HTR-8/SVneo (cell line): ENCODE results near the gene NPIPB8.
"Not testable (repeated sequence)": the region's sequence is repeated elsewhere in the genome, so short reads cannot be mapped to it uniquely, and the experiment has no call there.

Experiments
- DNase-seq: peaks from one replicate; pipeline ENCODE4 v3.0.0; 2011; ENCODE audit warnings: low spot score, mixed read lengths; ENCODE audit not compliant: insufficient read length
- FAIRE-seq: peaks from 2 replicates; lab custom pipeline; 2011; peaks lifted over from hg19 to GRCh38; lab: Jason Lieb, UNC

Gene NPIPB8

DNA sequence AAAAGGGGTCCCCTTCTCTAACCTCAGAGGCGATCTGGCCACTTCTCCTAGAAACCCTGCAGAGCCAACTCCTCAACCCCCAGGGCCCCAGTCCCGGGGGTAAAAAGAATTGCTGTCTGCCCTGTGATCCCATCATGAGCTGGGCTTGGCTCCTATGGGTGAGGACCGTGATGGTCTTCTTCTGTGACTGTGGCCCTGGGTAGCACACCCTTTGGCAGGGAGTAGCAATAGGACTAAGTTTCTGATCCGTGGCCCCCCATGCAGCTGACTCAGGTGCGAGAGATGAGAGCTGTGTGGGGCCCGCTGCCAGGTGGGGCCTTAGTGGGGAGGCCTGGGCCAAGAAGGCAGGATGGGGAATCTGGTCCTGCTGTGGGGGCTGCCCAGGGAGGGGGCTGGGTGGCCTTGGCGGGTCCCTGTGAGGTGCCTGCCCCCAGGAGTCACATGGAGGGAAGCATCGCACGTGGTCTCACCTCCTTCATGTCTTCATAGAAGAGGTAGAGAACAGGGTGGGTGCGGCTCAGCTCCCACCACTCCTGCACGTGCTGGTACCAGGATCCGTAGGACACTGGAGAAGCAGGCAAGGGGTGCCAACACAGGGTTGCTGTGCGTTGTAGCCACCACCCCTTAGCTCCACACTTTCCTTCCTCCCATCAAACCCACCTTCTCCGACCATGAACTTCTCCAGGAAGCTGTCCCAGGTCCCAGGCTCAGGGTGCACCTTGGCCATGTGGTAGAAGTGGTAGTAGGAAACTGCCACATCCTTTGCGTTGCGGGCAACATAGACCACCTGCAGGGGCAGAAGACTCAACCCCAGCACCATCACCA lies 31.4 kb upstream of the NPIPB8 start:
- FAIRE-seq (no peak), DNase-seq (no peak)

DNA sequence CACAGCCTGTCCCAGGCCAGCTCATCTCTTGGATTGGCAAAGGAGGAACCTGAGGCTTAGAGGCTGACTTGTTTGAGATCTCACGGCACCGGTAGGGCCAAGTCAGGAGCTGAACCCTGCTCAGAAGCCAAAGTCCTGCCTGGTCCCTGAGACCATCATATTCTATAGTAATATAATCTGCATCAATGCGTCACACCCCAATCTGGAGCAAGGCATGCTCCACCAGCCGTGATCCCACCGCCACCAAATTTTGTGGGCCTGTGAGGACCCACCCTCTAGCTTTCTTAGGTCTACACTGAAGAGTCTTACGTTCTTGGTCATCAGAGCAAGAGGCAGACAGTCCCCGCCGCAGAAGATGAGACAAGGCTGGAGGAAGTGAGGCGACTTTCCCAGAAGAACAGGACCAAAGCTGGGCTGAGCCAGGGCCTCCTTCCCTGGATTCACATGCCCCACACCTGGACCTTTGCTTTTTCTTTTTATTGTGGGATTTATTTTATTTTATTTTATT lies 30.7 kb upstream of the NPIPB8 start:
- FAIRE-seq (no peak), DNase-seq (no peak)

DNA sequence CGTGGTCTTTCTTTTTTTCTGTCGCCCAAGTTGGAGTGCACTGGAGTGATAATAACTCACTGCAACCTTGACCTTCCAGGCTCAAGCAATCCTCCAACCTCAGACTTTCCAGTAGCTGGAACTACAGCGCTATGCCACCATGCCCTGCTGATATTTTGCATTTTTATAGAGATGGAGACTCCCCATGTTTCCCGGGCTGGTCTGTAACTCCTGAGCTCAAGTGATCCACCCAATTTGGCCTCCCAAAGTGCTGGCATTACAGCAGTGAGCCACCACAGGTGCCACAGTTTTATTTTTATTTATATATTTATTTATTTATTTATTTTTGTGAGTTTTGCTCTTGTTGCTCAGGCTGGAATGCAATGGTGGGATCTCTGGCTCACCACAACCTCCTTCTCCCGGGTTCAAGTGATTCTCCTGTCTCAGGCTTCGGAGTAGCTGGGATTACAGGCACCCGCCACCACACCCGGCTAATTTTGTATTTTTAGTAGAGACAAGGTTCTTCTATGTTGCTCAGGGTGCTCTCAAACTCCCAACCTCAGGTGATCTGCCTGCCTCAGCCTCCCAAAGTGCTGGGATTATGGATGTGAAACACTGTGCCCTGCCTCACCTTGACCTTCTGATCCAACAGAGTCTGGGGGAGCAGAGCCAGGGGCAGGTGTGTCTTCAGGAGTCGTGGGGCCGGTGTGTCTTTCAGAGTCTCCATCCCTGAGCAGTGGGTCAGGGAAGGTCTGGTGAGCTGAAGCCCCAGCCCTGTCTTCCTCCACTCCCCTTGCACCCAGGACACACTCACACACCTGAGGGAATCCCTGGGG lies 30.0 kb upstream of the NPIPB8 start:
- DNase-seq, FAIRE-seq: not testable (repeated sequence)

DNA sequence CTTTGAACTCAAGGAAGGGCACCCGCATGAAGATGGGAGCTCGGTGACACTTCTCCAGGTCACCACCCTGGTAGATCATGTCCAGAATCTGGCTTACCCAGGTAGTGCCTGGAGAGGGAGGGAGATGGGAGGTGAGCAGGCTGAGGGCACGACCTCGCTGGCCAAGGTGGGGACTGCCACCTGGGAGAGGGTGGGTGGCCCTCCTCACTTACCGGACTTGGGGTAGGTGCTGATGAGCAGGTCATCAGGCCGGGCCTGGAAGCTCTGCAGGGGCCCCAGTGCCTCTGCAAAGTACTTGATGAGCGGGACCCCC lies 29.4 kb upstream of the NPIPB8 start:
- DNase-seq, FAIRE-seq: not testable (repeated sequence)

DNA sequence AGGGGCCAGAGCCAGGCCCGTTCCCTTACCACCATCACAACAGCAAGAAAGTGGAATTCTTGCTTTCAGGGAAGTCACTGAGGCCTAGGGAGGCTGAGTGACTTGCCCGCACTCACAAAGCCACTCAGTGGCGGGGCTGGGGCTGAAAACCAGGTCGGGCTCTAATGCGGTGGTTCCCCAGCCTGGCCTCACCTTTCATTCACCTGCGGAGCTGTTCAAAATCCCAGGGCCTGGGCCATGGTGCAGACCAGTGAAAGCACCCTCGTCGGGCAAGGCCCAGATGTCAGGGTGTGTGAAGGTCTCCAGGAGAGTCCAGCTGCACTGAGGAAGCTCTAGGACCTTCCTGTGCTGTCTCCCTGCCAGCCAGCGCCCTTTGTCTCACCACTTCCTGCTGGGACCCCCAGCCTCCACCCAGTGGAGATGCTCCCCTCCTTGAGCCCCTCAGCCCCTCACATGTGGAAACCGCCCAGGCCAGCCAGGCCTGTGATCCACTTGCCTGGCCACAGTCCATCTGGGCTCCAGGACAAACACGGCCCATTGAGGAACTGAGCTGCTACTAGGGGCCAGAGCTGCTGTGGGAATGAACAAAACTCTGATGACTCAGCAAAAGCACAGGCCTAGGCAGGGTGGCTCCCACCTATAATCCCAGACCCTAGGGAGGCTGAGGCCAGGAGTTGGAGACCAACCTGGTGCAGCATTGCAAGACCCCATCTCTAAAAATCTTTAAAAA lies 28.8 kb upstream of the NPIPB8 start:
- not testable (repeated sequence) for DNase-seq, FAIRE-seq

DNA sequence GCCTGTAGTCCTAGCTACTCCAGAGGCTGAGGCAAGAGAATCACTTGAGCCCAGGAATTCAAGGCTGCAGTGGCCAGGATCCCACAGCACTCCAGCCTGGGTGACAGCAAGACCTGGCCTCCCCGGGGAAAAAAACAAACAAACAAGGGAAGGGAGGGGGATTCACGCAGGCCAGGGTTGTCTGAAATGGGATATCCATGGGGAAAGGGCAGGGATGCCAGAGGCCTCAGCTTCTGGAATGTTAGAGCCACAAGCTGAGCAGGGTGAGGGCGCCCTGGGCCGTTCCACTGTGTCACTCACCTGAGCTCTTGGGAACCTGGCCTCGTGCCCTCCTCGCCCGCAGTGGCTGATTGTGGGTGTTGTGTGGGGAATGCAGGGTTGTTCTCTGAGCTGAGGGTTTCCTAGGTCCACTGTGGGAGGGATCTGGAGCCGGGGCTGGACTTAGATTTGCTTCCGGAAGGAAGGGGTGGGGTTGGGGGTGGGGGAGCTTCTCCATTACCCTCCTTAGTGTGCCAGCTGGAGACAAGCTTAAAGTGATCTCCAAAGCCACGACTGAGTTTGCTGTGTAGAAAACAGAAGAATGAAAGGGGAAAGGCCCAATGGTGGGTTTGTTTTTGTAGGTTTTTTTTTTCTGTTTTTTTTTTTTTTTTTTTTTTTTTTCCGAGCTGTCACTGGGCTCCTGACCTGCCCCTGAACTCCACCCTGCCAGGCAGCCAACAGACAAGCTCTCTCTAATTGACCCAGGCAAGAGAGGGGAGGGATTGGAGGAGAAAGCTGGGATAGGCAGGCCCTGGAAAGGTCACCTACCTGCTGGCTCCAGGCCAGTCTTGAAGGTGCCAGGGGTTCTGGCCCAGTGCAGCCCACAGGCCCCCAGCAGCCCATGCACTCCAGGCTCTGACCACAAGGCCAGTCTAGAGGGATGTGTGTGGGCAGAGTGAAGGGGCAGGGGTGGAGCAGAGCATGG lies 28.0 kb upstream of the NPIPB8 start, which contains the start of gene SULT1A1:
Gene SULT1A1, minus strand, starts transcription at position 414 of the 964 bp plus-strand sequence. CDS start 1,189 bp downstream, outside the sequence.
- DNase-seq (no peak), FAIRE-seq (no peak)

DNA sequence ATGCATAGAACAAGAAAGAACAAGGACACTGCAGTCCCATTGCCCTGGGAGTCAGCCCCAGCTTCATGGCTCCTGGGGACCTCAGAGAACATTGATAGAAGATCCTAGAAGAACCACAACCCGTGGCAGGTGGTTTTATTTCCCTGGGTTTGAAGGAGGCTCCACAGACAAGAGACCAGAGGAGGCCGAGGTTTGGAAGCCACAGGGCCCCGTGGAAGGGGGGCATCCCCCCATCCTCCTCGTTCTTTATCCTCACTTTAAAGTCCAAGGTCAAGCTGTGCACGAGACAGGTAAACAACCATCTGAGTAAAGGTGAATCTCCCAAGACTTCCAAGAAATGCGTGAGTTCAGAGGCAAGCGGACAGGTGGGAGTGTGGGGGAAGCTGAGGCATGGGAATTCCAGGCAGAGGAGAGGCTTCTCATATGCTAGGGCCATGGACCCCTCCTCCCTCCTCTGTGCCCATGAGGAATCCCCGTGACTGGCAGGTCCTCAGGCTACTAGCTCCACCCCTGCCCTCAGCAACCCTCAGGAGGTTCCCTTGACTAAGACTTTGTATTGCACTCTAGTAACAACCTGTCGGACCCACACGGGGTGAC lies 27.2 kb upstream of the NPIPB8 start:
- FAIRE-seq = no peak
- no peak for DNase-seq

DNA sequence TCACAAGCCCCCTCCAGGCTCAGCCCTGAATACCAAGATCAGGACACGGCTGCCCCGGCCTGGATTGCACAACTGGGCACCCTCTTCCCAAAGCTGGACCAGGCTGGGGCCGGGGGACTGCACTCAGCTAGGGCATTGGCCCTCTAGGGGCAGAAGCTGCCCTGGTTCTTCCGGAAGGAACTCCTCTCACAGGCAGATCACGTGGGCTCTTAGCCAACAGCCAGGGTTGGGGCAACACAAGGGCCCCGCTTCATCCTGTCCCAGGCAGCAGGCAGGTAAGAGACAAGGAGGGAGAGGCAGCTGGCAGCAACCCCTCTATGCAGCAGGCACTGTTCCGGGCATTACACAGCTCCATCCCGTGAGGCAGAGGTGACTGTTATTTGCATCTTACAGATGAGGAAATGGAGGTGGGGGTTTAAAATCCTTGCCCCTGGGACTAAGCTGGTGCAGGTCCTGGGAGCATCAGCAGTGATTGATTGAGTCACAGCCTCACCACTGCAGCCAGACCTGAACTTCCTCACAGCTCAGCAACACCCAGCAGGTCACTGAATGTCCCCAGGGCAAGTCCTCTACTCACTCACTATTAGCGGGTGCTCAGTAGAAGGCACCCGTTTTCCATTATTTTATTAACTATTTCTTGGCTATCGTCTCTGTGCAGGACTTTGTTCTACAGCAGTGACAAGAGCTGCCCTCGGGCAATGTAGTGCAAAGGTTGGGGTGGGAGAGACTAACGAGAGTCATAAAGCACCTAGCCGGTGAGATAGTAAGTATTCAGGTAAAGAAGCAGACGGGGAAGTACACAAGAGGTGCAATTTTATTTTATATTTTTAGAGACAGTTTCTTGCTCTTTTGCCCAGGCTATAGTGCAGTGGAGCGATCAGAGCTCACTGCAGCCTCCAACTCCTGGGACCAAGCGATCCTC lies 25.2 kb upstream of the NPIPB8 start:
- DNase-seq, FAIRE-seq: not testable (repeated sequence)

DNA sequence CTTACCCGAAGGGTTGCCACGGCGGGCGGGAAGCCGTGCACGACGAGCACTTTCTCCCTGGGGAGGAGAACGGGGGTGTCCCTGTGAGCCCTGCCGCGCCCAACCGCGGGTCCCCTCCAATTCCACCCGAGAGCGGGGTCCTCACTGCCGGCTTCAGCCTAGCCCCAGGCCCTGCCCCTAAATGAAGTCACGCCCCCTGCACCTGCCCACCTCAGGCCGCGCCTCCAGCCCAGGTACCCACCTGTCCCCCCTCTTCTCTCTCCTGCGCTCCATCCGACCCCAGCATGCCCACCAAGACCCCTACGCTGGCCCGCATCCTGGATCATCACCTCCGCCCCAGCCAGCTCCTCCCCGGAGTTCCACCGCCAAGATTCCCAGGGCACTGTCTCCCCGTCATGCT lies 24.0 kb upstream of the NPIPB8 start:
- FAIRE-seq, DNase-seq: not testable (repeated sequence)

DNA sequence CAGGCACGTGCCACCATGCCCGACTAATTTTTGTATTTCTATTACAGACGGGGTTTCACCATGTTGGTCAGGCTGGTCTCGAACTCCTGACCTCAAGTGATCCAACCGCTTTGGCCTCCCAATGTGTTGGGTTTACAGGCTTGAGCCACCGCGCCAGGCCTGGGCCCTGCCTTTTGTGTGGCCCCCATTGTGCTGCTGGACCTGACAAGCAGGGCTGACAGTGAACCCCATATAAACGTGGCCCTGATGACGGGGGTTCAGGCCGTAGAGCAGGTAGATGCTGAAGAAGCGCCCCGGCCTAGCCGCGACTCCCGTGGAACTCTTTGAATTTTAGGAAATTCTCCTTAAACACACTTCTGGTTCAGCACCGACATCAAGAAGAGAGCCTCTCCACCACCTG lies 23.3 kb upstream of the NPIPB8 start:
- DNase-seq, FAIRE-seq: not testable (repeated sequence)

DNA sequence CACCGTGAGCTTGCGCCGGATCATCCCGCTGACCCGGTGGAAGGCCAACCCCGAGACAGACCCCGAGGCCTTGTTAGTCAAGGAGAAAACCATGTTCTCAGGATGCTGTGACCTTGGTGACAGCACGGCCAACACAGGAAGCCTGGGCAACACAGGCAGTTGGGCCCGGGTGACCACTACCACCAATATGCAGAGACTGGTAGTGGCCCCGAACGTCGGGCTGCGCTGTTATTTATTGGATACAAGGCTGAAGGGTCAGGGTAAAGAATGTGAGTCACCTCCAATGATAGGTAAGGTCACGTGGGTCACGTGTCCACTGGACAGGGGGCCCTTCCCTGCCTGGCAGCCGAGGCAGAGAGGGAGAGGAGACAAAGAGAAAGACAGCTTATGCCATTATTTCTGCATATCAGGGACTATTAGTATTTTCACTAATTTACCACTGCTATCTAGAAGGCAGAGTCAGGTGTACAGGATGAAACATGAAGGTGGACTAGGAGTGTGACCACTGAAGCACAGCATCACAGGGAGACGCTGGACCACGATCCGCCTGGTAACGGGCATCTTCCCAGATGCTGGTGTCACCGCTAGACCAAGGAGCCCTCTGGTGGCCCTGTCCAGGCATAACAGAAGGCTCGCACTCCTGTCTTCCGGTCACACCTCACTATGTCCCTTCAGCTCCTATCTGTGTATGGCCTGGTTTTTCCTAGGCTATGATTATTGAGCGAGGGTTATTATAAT lies 22.2 kb upstream of the NPIPB8 start:
- DNase-seq, FAIRE-seq: not testable (repeated sequence)

DNA sequence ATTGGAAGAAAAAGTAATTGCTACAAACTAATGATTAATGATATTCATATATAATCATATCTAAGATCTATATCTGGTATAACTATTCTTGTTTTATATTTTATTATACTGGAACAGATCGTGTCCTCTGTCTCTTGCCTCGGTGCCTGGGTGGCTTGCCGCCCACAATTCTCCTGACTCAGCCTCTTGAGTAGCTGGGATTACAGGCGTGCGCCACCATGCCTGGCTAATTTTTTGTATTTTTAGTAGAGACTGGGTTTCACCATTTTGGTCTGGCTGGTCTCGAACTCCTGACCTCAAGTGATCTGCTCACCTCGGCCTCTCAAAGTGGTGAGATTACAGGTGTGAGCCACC lies 21.7 kb upstream of the NPIPB8 start:
- FAIRE-seq, DNase-seq: not testable (repeated sequence)

DNA sequence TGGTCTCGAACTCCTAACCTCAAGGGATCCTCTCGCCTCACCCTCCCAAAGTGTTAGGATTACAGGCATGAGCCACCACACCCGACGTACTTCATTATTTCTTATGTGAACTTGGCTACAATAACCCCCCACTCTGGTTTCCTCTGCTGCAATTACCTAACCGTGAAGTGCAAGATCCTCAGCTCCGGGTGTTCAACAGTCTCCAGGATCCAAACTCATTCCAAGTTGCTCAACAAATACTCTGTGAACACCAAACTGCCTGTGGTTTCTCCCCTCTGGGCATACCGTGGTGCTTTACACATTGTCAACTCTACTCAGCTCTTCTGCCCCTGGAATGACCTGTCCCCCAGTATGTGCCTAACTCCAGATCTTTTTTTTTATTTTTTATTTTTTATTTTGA lies 21.2 kb upstream of the NPIPB8 start:
- FAIRE-seq (no peak), DNase-seq (no peak)

DNA sequence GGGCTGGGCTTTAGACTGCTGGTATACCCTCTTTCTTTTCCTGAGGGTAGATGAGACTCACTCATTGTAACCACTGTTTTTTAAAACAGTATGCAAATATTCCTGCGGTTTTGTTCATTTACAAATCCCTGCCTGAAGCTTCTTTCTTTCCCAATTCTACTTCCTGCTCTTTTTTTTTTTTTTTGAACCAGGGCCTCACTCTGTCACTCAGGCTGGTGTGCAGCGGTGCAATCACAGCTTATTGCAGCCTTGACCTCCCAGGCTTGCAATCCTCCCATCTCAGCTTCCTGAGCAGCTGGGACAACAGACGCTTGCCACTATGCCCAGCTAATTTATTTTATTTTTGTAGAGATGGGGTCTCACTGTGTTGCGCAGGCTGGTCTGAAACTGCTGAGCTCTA lies 20.0 kb upstream of the NPIPB8 start:
- FAIRE-seq = no peak

DNA sequence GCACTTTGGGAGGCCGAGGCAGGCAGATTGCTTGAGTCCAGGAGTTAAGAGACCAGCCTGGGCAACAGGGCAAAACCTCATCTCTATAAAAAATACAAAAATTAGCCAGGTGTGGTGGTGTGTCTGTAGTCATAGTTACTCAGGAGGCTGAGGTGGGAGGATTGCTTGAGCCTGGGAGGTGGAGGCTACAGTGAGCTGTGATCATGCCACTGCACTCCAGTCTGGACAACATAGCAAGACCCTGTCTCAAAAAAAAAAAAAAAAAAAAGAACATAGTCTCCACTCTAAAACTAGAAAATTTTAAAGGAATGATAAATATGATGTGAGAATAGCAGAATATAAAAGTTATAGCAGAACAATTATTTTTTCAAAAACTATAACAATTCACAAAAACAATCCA lies 17.5 kb upstream of the NPIPB8 start:
- not testable (repeated sequence) for DNase-seq, FAIRE-seq

More for the DNA sequence above, 20.0 kb upstream of the NPIPB8 start:
- DNase-seq = no peak

DNA sequence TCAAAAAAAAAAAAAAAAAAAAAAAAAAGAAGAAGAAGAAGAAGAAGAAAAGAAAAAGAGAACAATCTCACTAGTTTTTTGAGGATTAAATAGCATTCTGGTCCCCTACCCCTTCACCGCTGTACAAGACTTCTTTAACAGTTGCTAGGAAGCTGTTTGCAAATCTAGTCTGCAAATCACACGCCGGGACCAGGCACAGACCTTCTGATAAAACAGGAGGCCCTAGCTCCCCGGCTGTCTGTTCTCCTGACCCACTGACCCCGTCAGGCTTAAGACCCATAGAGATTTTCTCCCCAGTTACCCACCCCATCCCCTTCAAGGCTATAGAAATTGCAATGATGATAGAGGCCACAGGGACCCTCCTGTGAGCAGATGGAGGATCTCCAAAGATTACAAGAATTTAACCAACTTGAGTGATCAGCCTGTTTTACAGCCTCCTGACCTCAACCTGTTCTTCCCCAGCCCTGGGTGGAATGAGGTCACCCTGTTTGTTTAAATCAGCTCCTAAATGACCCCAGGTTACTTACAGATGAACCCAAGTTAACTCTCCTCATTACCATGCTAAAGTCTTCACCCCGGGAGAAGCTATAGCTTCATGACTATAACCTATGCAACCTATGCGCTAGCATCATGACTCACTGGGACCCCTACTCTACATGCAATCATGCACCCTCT lies 16.2 kb upstream of the NPIPB8 start:
- FAIRE-seq = no peak
- no peak for DNase-seq
